ENCODE results near the gene CENPH.

- TF ChIP-seq POLR2AphosphoS5 (IDR thresholded peaks at IDR 0.05; ENCODE audit: low read depth, low read length) (no peak), SIN3A (IDR thresholded peaks at IDR 0.05; ENCODE audit: borderline replicate concordance, insufficient read depth, low read length) (no peak), TAF1 (IDR thresholded peaks at IDR 0.05; ENCODE audit: borderline replicate concordance, insufficient read depth, low read length) (no peak)
- TF ChIP-seq, protein P1, sequence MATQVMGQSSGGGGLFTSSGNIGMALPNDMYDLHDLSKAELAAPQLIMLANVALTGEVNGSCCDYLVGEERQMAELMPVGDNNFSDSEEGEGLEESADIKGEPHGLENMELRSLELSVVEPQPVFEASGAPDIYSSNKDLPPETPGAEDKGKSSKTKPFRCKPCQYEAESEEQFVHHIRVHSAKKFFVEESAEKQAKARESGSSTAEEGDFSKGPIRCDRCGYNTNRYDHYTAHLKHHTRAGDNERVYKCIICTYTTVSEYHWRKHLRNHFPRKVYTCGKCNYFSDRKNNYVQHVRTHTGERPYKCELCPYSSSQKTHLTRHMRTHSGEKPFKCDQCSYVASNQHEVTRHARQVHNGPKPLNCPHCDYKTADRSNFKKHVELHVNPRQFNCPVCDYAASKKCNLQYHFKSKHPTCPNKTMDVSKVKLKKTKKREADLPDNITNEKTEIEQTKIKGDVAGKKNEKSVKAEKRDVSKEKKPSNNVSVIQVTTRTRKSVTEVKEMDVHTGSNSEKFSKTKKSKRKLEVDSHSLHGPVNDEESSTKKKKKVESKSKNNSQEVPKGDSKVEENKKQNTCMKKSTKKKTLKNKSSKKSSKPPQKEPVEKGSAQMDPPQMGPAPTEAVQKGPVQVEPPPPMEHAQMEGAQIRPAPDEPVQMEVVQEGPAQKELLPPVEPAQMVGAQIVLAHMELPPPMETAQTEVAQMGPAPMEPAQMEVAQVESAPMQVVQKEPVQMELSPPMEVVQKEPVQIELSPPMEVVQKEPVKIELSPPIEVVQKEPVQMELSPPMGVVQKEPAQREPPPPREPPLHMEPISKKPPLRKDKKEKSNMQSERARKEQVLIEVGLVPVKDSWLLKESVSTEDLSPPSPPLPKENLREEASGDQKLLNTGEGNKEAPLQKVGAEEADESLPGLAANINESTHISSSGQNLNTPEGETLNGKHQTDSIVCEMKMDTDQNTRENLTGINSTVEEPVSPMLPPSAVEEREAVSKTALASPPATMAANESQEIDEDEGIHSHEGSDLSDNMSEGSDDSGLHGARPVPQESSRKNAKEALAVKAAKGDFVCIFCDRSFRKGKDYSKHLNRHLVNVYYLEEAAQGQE (IDR thresholded peaks at IDR 0.05; ENCODE audit: insufficient read depth in 1 of 2, low read depth in 2 of 2, low read length in 2 of 2), result no peak
Observed at GRCh38 chr5:69152731-69153130, 36.7 kb upstream of the CENPH start.

Data from PFSK-1 (cell line).